Lung (tissue), 12 donors: ENCODE results near the gene ETNK2. TPM values are rescaled to one million over a fixed set of nuclear protein-coding genes. Genes with fewer than 3 reads are reported as not detected.

Experiments
- ATAC-seq: fragments of 200-7000 bp; cut with Tn5 transposase; one replicate; pipeline ENCODE4 v1.9.1; 2020; ENCODE audit warnings: moderate number of reproducible peaks; ENCODE audit not compliant: insufficient read depth, low FRiP score
- DNase-seq, 3 donors: peaks; one replicate each; pipeline ENCODE4 v3.0.0-alpha.2; 2013 to 2017
- H3K27ac ChIP-seq, 2 donors: one replicate each; pipeline ENCODE4 v1.5.1; 2013; ENCODE audit warnings: mild to moderate bottlenecking in 2 of 2, moderate library complexity in 2 of 2, control low read depth in 1 of 2, inconsistent platforms in 1 of 2, low read depth in 1 of 2, low read length in 1 of 2
- H3K27me3 ChIP-seq, 3 donors: one replicate each; pipeline ENCODE4 v1.5.1; 2013; ENCODE audit warnings: low read length in 2 of 3; ENCODE audit not compliant: control insufficient read depth in 3 of 3, insufficient read depth in 3 of 3
- H3K36me3 ChIP-seq, 4 donors: one replicate each; pipeline ENCODE4 v1.5.1; 2013; ENCODE audit warnings: low read length in 4 of 4, mild to moderate bottlenecking in 1 of 4, moderate library complexity in 1 of 4; ENCODE audit not compliant: control insufficient read depth in 4 of 4, insufficient read depth in 4 of 4
- H3K4me1 ChIP-seq, 5 donors: one replicate each; pipeline ENCODE4 v1.5.1; 2013; ENCODE audit warnings: low read length in 5 of 5, mild to moderate bottlenecking in 2 of 5, moderate library complexity in 1 of 5; ENCODE audit not compliant: control insufficient read depth in 5 of 5, insufficient read depth in 5 of 5
- H3K4me3 ChIP-seq: one replicate; pipeline ENCODE4 v1.5.1; 2013; ENCODE audit warnings: mild to moderate bottlenecking, control low read depth, moderate library complexity
- H3K9ac ChIP-seq, 2 donors: one replicate each; pipeline ENCODE4 v1.5.1; 2013; ENCODE audit warnings: low read length in 2 of 2, control low read depth in 1 of 2; ENCODE audit not compliant: insufficient read depth in 1 of 2
- H3K9me3 ChIP-seq, 4 donors: one replicate each; pipeline ENCODE4 v1.5.1; 2013; ENCODE audit warnings: low read length in 3 of 4, mild to moderate bottlenecking in 1 of 4, moderate library complexity in 1 of 4; ENCODE audit not compliant: control insufficient read depth in 4 of 4, insufficient read depth in 3 of 4
- CTCF ChIP-seq: IDR thresholded peaks from 2 replicates; pipeline ENCODE4 v1.5.1; 2012; ENCODE audit warnings: mild to moderate bottlenecking; ENCODE audit errors: control extremely low read depth, extremely low read depth
- WGBS, 2 donors: extraction: QIAGEN DNeasy Blood & Tissue Kit; methylation state at CpG; one replicate each; pipeline ENCODE4 v1.1.7; 2013; 5-methylcytosine and 5-hydroxymethylcytosine counted together
- polyA plus RNA-seq, 2 donors: library from polyadenylated mRNA; stranded (reverse); fragments of 200-250 nt; gene quantifications; one replicate each; pipeline ENCODE4 v1.2.1, GENCODE V29; 2013
- total RNA-seq, 2 donors: library from RNA; depleted of rRNA in 1 of 2; stranded (reverse); fragments of >200 nt in 1 of 2; gene quantifications; one replicate each; pipeline ENCODE4 v1.2.1, GENCODE V29; 2014 to 2021
- donor health status: control.
- donor health status: control.
- donor health status: Bipolar disorder and iron deficiency.
- donor health status: healthy.
- donor health status: DM: yes; HTN: yes; CAD: no.

The ETNK2 gene
- total and polyA plus RNA-seq, 4 donors = 2.2 to 5.8 (median 3.9) TPM

DNA sequence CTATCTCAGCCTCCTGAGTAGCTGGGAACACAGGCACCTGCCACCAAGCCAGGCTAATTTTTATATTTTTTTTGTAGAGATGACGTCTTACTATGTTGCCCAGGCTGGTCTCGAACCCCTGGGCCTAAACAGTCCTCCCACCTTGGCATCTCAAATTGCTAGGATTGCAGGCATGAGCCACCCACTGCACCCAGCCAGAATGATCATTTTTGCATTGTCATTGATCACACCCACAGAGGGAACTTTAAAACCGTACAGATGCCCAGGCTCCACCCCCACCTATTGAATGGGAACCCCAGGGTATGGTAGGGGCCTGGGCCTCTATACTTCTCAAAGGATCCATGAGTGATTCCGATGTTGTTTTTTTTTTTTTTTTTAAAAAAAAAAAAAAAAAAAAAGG, 36.7 kb downstream of the ETNK2 start:
- no peaks in the 10 kb centered on the region for H3K9me3 ChIP-seq
- peaks cover 0 to 11% (median 0%) of the 10 kb centered on the region in 5 donors for H3K4me1 ChIP-seq
- H3K4me3 ChIP-seq = no peak overlapping the region
- ATAC-seq (no peak), DNase-seq (no peak)
- H3K27me3 ChIP-seq = no peaks in the 10 kb centered on the region
- WGBS, 2 donors = 80 to 81% methylated on average over 4 of the region's 4 CpGs
- H3K9ac ChIP-seq = no peak overlapping the region
- H3K36me3 ChIP-seq = peaks cover 0 to 26% (median 20%) of the 10 kb centered on the region in 4 donors
- TF ChIP-seq CTCF = no peak
- H3K27ac ChIP-seq = no peak overlapping the region

- peaks cover 0 to 25% (median 20%) of the 10 kb centered on the region in 4 donors for H3K36me3 ChIP-seq
- H3K9me3 ChIP-seq = no peaks in the 10 kb centered on the region
- ATAC-seq (no peak), DNase-seq (no peak)
- peaks cover 0 to 11% (median 0%) of the 10 kb centered on the region in 5 donors for H3K4me1 ChIP-seq
- H3K4me3 ChIP-seq = no peak overlapping the region
- no peak for TF ChIP-seq CTCF
- no peaks in the 10 kb centered on the region for H3K27me3 ChIP-seq
- no peak overlapping the region for H3K27ac ChIP-seq
- 82 to 87% methylated on average over 4 of the region's 4 CpGs for WGBS, 2 donors
- no peak overlapping the region for H3K9ac ChIP-seq
Measured at GRCh38 chr1:204114606-204115005, 37.2 kb downstream of the ETNK2 start.

DNA sequence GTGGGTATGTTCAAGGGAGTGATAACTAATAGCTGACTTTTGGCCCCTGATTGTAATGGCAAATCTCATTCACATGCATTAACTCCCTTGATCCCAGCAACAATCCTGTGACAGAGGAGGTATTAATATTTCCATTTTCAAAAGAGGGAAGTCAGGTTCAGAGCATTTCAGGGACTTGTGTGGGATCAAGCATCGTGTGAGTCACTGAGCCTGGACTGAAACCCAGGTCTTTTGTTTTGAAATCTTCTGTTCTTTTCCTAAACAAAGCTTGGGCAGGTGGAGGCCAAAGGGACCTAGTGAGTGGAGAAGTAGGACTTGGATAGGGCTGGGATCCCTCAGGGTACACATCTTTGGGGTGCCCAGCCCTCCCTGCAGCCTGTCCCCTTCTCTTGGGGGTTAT, 37.9 kb downstream of the ETNK2 start:
- no peak for TF ChIP-seq CTCF
- no peak overlapping the region for H3K27ac ChIP-seq
- 59% methylated on average over 1 of the region's 1 CpG for WGBS, 2 donors
- no peaks in the 10 kb centered on the region for H3K9me3 ChIP-seq
- DNase-seq = no peak
- H3K27me3 ChIP-seq = no peaks in the 10 kb centered on the region
- no peak overlapping the region for H3K4me3 ChIP-seq
- H3K4me1 ChIP-seq = peaks cover 0 to 11% (median 5%) of the 10 kb centered on the region in 5 donors
- no peak overlapping the region for H3K9ac ChIP-seq
- ATAC-seq = no peak
- H3K36me3 ChIP-seq = peaks cover 0 to 23% (median 16%) of the 10 kb centered on the region in 4 donors
